EL (cell line): Measurements from ENCODE around the gene CROT.
"Not testable (repeated sequence)": the region's sequence is repeated elsewhere in the genome, so short reads cannot be mapped to it uniquely, and the experiment has no call there.

Experiments
- DNase-seq: peaks from one replicate; pipeline ENCODE4 v3.0.0-alpha.2; 2016

Gene CROT

GRCh38 chr7:87345166-87345927, at the start of gene CROT:
Gene CROT (plus strand): TSS chr7:87345664. CDS start chr7:87349069, 3,405 bp downstream.
- DNase-seq, result peak; percentile 95

- no peak for DNase-seq
These were observed 44.7 kb upstream of the CROT start for GRCh38 chr7:87300756-87301155.

- peak; percentile 13 for DNase-seq
These were observed 34.6 kb upstream of the CROT start for GRCh38 chr7:87310790-87311419.

GRCh38 chr7:87312215-87312865, 33.1 kb upstream of the CROT start:
- DNase-seq, result peak; percentile 53

- no peak for DNase-seq
These were observed 29.3 kb upstream of the CROT start for GRCh38 chr7:87316097-87316700.

GRCh38 chr7:87316846-87317552, 28.5 kb upstream of the CROT start:
- peak; percentile 83 for DNase-seq

GRCh38 chr7:87317691-87318245, 27.7 kb upstream of the CROT start:
- no peak for DNase-seq

GRCh38 chr7:87318741-87319140, 26.7 kb upstream of the CROT start:
- DNase-seq, result peak; percentile 14

GRCh38 chr7:87319154-87319581, 26.3 kb upstream of the CROT start:
- not testable (repeated sequence) for DNase-seq

- DNase-seq, result no peak
These were observed 22.6 kb upstream of the CROT start for GRCh38 chr7:87322912-87323311.

- no peak for DNase-seq
These were observed 19.7 kb upstream of the CROT start for GRCh38 chr7:87325576-87326370.

GRCh38 chr7:87328281-87328680, 17.2 kb upstream of the CROT start:
- DNase-seq, result no peak

- DNase-seq, result no peak
These were observed 15.1 kb upstream of the CROT start for GRCh38 chr7:87330316-87330715.

GRCh38 chr7:87330942-87331341, 14.5 kb upstream of the CROT start:
- DNase-seq, result no peak

GRCh38 chr7:87331687-87332252, 13.7 kb upstream of the CROT start:
- DNase-seq, result no peak

GRCh38 chr7:87332321-87332720, 13.1 kb upstream of the CROT start:
- no peak for DNase-seq

- no peak for DNase-seq
These were observed 9.3 kb upstream of the CROT start for GRCh38 chr7:87336136-87336535.

- DNase-seq, result no peak
These were observed 8.1 kb upstream of the CROT start for GRCh38 chr7:87337331-87337730.

- no peak for DNase-seq
These were observed 6.0 kb upstream of the CROT start for GRCh38 chr7:87339373-87339897.

GRCh38 chr7:87341441-87341840, 4.0 kb upstream of the CROT start:
- no peak for DNase-seq

GRCh38 chr7:87342231-87342630, 3.2 kb upstream of the CROT start:
- DNase-seq, result no peak
